Measurements from ENCODE around the gene ATRN. TPM values are rescaled to one million over a fixed set of nuclear protein-coding genes. Genes with fewer than 3 reads are reported as not detected.

ATRN gene
- total and polyA plus RNA-seq, 4 donors, result 4.2 to 38.5 (median 21.2) TPM

DNA sequence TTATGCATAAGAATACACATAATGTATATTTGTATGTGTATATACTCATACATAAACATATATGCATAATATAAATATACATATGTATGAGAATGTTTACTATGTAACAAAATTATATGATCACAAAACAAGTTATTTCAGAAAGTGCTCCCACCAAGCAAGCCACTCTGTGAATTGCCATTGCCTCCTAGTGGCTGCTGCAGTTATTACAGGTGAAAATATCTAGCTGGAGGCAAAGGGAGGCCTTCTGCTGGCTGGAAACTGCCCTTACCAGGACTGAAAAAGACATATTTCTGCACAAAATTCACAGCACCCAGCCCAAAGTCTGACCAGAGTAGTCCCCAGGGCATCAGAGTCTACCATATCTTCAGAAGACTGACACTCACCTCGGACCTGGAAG, 225.4 kb downstream of the ATRN start:
- DNase-seq, result no peak
- WGBS, 2 donors, result 88 to 100% methylated on average over 1 of the region's 1 CpG
- peaks cover 0 to 5% (median 2%) of the 10 kb centered on the region in 4 donors for H3K9me3 ChIP-seq (ENCODE audit: control insufficient read depth in 4 of 4, insufficient read depth in 3 of 4, low read length in 3 of 4)
- no peak overlapping the region for H3K27ac ChIP-seq (ENCODE audit: low read depth in 1 of 2, low read length in 1 of 2)
- no peaks in the 10 kb centered on the region for H3K27me3 ChIP-seq (ENCODE audit: control insufficient read depth in 3 of 3, insufficient read depth in 3 of 3, low read length in 2 of 3)
- no peaks in the 10 kb centered on the region for H3K36me3 ChIP-seq (ENCODE audit: control insufficient read depth in 4 of 4, insufficient read depth in 4 of 4, low read length in 4 of 4)
- H3K4me1 ChIP-seq (ENCODE audit: control insufficient read depth in 5 of 5, insufficient read depth in 5 of 5, low read length in 5 of 5), result peaks cover 0 to 10% (median 0%) of the 10 kb centered on the region in 5 donors
- TF ChIP-seq, protein P1, sequence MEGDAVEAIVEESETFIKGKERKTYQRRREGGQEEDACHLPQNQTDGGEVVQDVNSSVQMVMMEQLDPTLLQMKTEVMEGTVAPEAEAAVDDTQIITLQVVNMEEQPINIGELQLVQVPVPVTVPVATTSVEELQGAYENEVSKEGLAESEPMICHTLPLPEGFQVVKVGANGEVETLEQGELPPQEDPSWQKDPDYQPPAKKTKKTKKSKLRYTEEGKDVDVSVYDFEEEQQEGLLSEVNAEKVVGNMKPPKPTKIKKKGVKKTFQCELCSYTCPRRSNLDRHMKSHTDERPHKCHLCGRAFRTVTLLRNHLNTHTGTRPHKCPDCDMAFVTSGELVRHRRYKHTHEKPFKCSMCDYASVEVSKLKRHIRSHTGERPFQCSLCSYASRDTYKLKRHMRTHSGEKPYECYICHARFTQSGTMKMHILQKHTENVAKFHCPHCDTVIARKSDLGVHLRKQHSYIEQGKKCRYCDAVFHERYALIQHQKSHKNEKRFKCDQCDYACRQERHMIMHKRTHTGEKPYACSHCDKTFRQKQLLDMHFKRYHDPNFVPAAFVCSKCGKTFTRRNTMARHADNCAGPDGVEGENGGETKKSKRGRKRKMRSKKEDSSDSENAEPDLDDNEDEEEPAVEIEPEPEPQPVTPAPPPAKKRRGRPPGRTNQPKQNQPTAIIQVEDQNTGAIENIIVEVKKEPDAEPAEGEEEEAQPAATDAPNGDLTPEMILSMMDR (IDR thresholded peaks at IDR 0.05; ENCODE audit: control extremely low read depth, extremely low read depth), result no peak
- no peak overlapping the region for H3K4me3 ChIP-seq
- H3K9ac ChIP-seq (ENCODE audit: insufficient read depth in 1 of 2, low read length in 2 of 2), result no peak overlapping the region
- ATAC-seq (ENCODE audit: insufficient read depth, low FRiP score), result no peak

DNA sequence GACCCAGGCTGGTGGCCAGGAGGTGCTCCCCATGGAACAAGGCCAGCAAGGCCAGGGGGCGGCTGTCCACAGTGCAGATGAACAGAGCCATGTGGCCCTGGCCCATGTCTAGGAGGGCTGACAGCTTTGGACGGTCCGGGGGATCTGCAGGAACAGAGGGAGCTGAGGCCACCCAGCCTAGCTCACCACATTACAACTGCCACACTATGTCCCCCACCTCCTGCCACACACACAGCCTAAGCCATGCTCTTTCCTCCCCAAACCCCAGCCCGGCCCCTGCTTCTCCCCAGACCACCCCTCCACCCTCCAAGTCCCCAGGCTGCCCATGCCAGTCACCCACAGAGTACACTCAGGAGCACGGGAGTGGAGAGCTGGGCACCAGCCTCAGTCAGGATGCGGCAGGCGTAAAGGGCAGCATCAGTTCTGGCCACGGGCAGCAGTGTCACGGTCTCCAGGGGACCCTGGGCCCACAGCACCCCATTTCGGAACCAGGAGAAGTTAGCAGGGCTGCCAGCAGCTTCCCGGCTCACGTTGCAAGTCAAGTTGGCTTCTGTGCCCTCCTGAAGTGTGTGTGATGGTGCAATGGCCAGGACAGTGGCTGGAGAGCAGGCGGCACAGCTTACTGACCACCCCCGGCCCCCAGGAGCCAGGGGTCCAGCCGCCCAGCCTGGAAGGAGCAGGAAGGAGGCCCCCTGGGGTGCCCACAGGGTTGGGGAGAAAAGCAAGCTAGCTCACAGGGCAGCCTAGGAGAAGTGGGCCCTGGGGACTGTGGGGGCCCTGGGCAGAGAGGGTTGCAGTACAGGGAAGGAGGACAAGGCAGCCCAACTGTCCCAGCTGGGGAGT, 226.1 kb downstream of the ATRN start:
- no peaks in the 10 kb centered on the region for H3K36me3 ChIP-seq (ENCODE audit: control insufficient read depth in 4 of 4, insufficient read depth in 4 of 4, low read length in 4 of 4)
- no peak overlapping the region for H3K4me3 ChIP-seq
- H3K4me1 ChIP-seq (ENCODE audit: control insufficient read depth in 5 of 5, insufficient read depth in 5 of 5, low read length in 5 of 5), result peaks cover 0 to 10% (median 0%) of the 10 kb centered on the region in 5 donors
- H3K27me3 ChIP-seq (ENCODE audit: control insufficient read depth in 3 of 3, insufficient read depth in 3 of 3, low read length in 2 of 3), result no peaks in the 10 kb centered on the region
- ATAC-seq (ENCODE audit: insufficient read depth, low FRiP score) (no peak), DNase-seq (no peak)
- TF ChIP-seq, protein P1 (IDR thresholded peaks at IDR 0.05; ENCODE audit: control extremely low read depth, extremely low read depth), result no peak
- WGBS, 2 donors, result 89 to 93% methylated on average over 15 of the region's 15 CpGs
- H3K9ac ChIP-seq (ENCODE audit: insufficient read depth in 1 of 2, low read length in 2 of 2), result no peak overlapping the region
- H3K27ac ChIP-seq (ENCODE audit: low read depth in 1 of 2, low read length in 1 of 2), result no peak overlapping the region
- H3K9me3 ChIP-seq (ENCODE audit: control insufficient read depth in 4 of 4, insufficient read depth in 3 of 4, low read length in 3 of 4), result peaks cover 0 to 5% (median 2%) of the 10 kb centered on the region in 4 donors

DNA sequence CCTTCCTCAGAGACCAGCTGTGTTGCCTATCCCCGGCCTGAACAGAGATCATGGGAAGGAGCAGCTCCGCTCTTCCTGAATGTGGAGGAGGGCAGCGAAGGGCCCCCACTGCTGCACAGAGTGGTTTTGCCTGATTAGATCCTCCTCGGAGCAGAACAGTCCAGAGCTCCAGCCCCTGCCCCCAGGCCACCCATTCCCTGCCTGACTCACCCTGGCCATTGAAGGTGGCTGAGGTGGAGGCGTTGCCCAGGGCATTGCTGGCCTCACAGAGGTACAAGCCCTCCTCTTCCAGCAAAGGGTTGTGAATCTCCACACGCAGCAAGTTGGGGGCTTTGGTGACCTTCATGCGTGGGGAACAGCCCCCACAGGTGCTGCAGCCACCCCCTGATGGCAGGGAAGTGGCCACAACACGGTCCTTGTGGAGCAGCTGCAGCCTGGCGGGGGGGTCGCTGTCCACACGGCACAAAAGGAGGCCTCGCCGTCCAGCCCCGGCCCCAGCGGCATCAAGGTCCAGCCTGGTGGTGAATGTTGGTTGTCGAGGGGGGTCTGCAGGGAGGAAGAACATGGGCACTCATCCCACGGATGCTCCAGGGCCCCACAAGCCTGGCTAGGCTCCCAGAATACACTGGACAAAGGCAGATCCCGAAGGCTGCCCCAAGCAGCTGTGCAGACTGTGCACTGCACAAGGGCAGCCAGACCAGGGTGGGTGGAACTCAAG, 226.9 kb downstream of the ATRN start:
- H3K4me1 ChIP-seq (ENCODE audit: control insufficient read depth in 5 of 5, insufficient read depth in 5 of 5, low read length in 5 of 5), result peaks cover 0 to 10% (median 0%) of the 10 kb centered on the region in 5 donors
- no peak overlapping the region for H3K27ac ChIP-seq (ENCODE audit: low read depth in 1 of 2, low read length in 1 of 2)
- no peaks in the 10 kb centered on the region for H3K36me3 ChIP-seq (ENCODE audit: control insufficient read depth in 4 of 4, insufficient read depth in 4 of 4, low read length in 4 of 4)
- peak in 1 of 3 donors; percentile 29 for DNase-seq
- WGBS, 2 donors, result 81 to 88% methylated on average over 18 of the region's 18 CpGs
- H3K9me3 ChIP-seq (ENCODE audit: control insufficient read depth in 4 of 4, insufficient read depth in 3 of 4, low read length in 3 of 4), result peaks cover 0 to 5% (median 2%) of the 10 kb centered on the region in 4 donors
- TF ChIP-seq, protein P1 (IDR thresholded peaks at IDR 0.05; ENCODE audit: control extremely low read depth, extremely low read depth), result no peak
- no peaks in the 10 kb centered on the region for H3K27me3 ChIP-seq (ENCODE audit: control insufficient read depth in 3 of 3, insufficient read depth in 3 of 3, low read length in 2 of 3)
- no peak for ATAC-seq (ENCODE audit: insufficient read depth, low FRiP score)
- no peak overlapping the region for H3K4me3 ChIP-seq
- no peak overlapping the region for H3K9ac ChIP-seq (ENCODE audit: insufficient read depth in 1 of 2, low read length in 2 of 2)

All from lung (tissue), 12 donors.